Activated naive CD8-positive, alpha-beta T cell treated with anti-CD3 and anti-CD28 coated beads, Interleukin-2, amount 50 U/mL, for 24 hours (primary cell): ENCODE measurements around the gene KAT6B.

Source experiments
- ATAC-seq: fragments of 150-1000 bp; cut with Tn5 transposase; one replicate; pipeline ENCODE4 v1.10.0; 2021
- DNase-seq: peaks from one replicate; pipeline ENCODE4 v3.0.0; 2021
- H3K27ac Mint-ChIP-seq: one replicate; pipeline ENCODE4 v1.8.0; 2021; ENCODE audit warnings: mild to moderate bottlenecking, mixed read lengths
- H3K27me3 Mint-ChIP-seq: one replicate; pipeline ENCODE4 v1.8.0; 2021; ENCODE audit warnings: mixed read lengths
- H3K36me3 Mint-ChIP-seq: one replicate; pipeline ENCODE4 v1.8.0; 2021; ENCODE audit warnings: low read depth, mixed read lengths
- H3K4me1 Mint-ChIP-seq: one replicate; pipeline ENCODE4 v1.8.0; 2021; ENCODE audit warnings: mixed read lengths
- H3K4me3 Mint-ChIP-seq: one replicate; pipeline ENCODE4 v1.8.0; 2021; ENCODE audit warnings: mild to moderate bottlenecking, moderate library complexity, mixed read lengths
- H3K9me3 Mint-ChIP-seq: one replicate; pipeline ENCODE4 v1.8.0; 2021; ENCODE audit warnings: mixed read lengths

KAT6B gene

GRCh38 chr10:75010373-75010772, 184.0 kb downstream of the KAT6B start:
- peaks cover 6% of the 10 kb centered on the region for H3K36me3 Mint-ChIP-seq
- H3K27ac Mint-ChIP-seq = no peak overlapping the region
- ATAC-seq (no peak), DNase-seq (no peak)
- no peaks in the 10 kb centered on the region for H3K27me3 Mint-ChIP-seq
- no peak overlapping the region for H3K4me3 Mint-ChIP-seq
- H3K4me1 Mint-ChIP-seq = peaks cover 61% of the 10 kb centered on the region
- H3K9me3 Mint-ChIP-seq = no peaks in the 10 kb centered on the region

- no peaks in the 10 kb centered on the region for H3K27me3 Mint-ChIP-seq
- peaks cover 6% of the 10 kb centered on the region for H3K36me3 Mint-ChIP-seq
- DNase-seq (no peak), ATAC-seq (no peak)
- no peak overlapping the region for H3K4me3 Mint-ChIP-seq
- no peaks in the 10 kb centered on the region for H3K9me3 Mint-ChIP-seq
- peaks cover 66% of the 10 kb centered on the region for H3K4me1 Mint-ChIP-seq
- no peak overlapping the region for H3K27ac Mint-ChIP-seq
Observed at GRCh38 chr10:75011221-75011620, 184.8 kb downstream of the KAT6B start.

GRCh38 chr10:75012471-75012870, 186.1 kb downstream of the KAT6B start:
- Mint-ChIP-seq H3K4me3 (no peak overlapping the region), H3K27ac (peak overlapping the region; percentile 85), H3K36me3 (peaks cover 4% of the 10 kb centered on the region), H3K27me3 (no peaks in the 10 kb centered on the region), H3K9me3 (no peaks in the 10 kb centered on the region), H3K4me1 (peaks cover 61% of the 10 kb centered on the region)
- DNase-seq (no peak), ATAC-seq (no peak)

- Mint-ChIP-seq H3K4me3 (no peak overlapping the region), H3K27me3 (no peaks in the 10 kb centered on the region), H3K9me3 (no peaks in the 10 kb centered on the region), H3K27ac (peak overlapping the region; percentile 85), H3K36me3 (peaks cover 4% of the 10 kb centered on the region), H3K4me1 (peaks cover 55% of the 10 kb centered on the region)
- ATAC-seq (peak; percentile 53), DNase-seq (no peak)
Observed at GRCh38 chr10:75013007-75013406, 186.6 kb downstream of the KAT6B start.

GRCh38 chr10:75013522-75013921, 187.1 kb downstream of the KAT6B start:
- Mint-ChIP-seq H3K9me3 (no peaks in the 10 kb centered on the region), H3K27me3 (no peaks in the 10 kb centered on the region), H3K4me3 (peak overlapping the region; percentile 75), H3K27ac (peak overlapping the region; percentile 85), H3K36me3 (peaks cover 4% of the 10 kb centered on the region), H3K4me1 (peaks cover 51% of the 10 kb centered on the region)
- ATAC-seq (peak; percentile 8), DNase-seq (no peak)

- H3K4me1 Mint-ChIP-seq = peaks cover 47% of the 10 kb centered on the region
- H3K27me3 Mint-ChIP-seq = no peaks in the 10 kb centered on the region
- no peaks in the 10 kb centered on the region for H3K9me3 Mint-ChIP-seq
- DNase-seq (no peak), ATAC-seq (no peak)
- no peak overlapping the region for H3K4me3 Mint-ChIP-seq
- H3K36me3 Mint-ChIP-seq = peaks cover 4% of the 10 kb centered on the region
- peak overlapping the region; percentile 35 for H3K27ac Mint-ChIP-seq
Observed at GRCh38 chr10:75014516-75015230, 188.3 kb downstream of the KAT6B start.

GRCh38 chr10:75015442-75015841, 189.0 kb downstream of the KAT6B start:
- H3K36me3 Mint-ChIP-seq = peaks cover 5% of the 10 kb centered on the region
- no peak overlapping the region for H3K27ac Mint-ChIP-seq
- no peaks in the 10 kb centered on the region for H3K27me3 Mint-ChIP-seq
- H3K4me3 Mint-ChIP-seq = no peak overlapping the region
- ATAC-seq (no peak), DNase-seq (no peak)
- no peaks in the 10 kb centered on the region for H3K9me3 Mint-ChIP-seq
- peaks cover 47% of the 10 kb centered on the region for H3K4me1 Mint-ChIP-seq

GRCh38 chr10:75016325-75016724, 189.9 kb downstream of the KAT6B start:
- no peak for DNase-seq
- H3K36me3 Mint-ChIP-seq = peaks cover 5% of the 10 kb centered on the region

GRCh38 chr10:75018251-75018650, 191.9 kb downstream of the KAT6B start:
- H3K27me3 Mint-ChIP-seq = no peaks in the 10 kb centered on the region
- peaks cover 37% of the 10 kb centered on the region for H3K4me1 Mint-ChIP-seq
- H3K36me3 Mint-ChIP-seq = peaks cover 5% of the 10 kb centered on the region
- ATAC-seq (no peak), DNase-seq (no peak)
- no peak overlapping the region for H3K4me3 Mint-ChIP-seq
- H3K9me3 Mint-ChIP-seq = no peaks in the 10 kb centered on the region
- peak overlapping the region; percentile 6 for H3K27ac Mint-ChIP-seq

More at GRCh38 chr10:75016325-75016724, 189.9 kb downstream of the KAT6B start:
- Mint-ChIP-seq H3K4me3 (no peak overlapping the region), H3K27me3 (no peaks in the 10 kb centered on the region), H3K4me1 (peaks cover 45% of the 10 kb centered on the region), H3K27ac (no peak overlapping the region), H3K9me3 (no peaks in the 10 kb centered on the region)
- ATAC-seq = no peak

GRCh38 chr10:75018686-75019307, 192.4 kb downstream of the KAT6B start:
- DNase-seq = no peak
- H3K36me3 Mint-ChIP-seq = peaks cover 5% of the 10 kb centered on the region
- peaks cover 32% of the 10 kb centered on the region for H3K4me1 Mint-ChIP-seq
- peak overlapping the region; percentile 6 for H3K27ac Mint-ChIP-seq
- no peak overlapping the region for H3K4me3 Mint-ChIP-seq
- H3K27me3 Mint-ChIP-seq = no peaks in the 10 kb centered on the region
- no peaks in the 10 kb centered on the region for H3K9me3 Mint-ChIP-seq
- ATAC-seq = no peak

- Mint-ChIP-seq H3K36me3 (peaks cover 5% of the 10 kb centered on the region), H3K27me3 (no peaks in the 10 kb centered on the region), H3K4me1 (peaks cover 27% of the 10 kb centered on the region), H3K9me3 (no peaks in the 10 kb centered on the region), H3K27ac (no peak overlapping the region), H3K4me3 (no peak overlapping the region)
- no peak for ATAC-seq
- no peak for DNase-seq
Observed at GRCh38 chr10:75019370-75019769, 193.0 kb downstream of the KAT6B start.

- Mint-ChIP-seq H3K4me1 (peaks cover 20% of the 10 kb centered on the region), H3K36me3 (peaks cover 9% of the 10 kb centered on the region), H3K4me3 (no peak overlapping the region), H3K27me3 (no peaks in the 10 kb centered on the region), H3K27ac (no peak overlapping the region), H3K9me3 (no peaks in the 10 kb centered on the region)
- DNase-seq (no peak), ATAC-seq (no peak)
Observed at GRCh38 chr10:75020168-75020567, 193.8 kb downstream of the KAT6B start.

GRCh38 chr10:75021379-75022249, 195.2 kb downstream of the KAT6B start:
- H3K36me3 Mint-ChIP-seq = peaks cover 11% of the 10 kb centered on the region
- H3K4me1 Mint-ChIP-seq = peaks cover 12% of the 10 kb centered on the region
- no peak for DNase-seq
- H3K27ac Mint-ChIP-seq = no peak overlapping the region
- no peak overlapping the region for H3K4me3 Mint-ChIP-seq
- no peaks in the 10 kb centered on the region for H3K9me3 Mint-ChIP-seq
- H3K27me3 Mint-ChIP-seq = no peaks in the 10 kb centered on the region
- ATAC-seq = no peak

GRCh38 chr10:75023074-75023473, 196.7 kb downstream of the KAT6B start:
- peak overlapping the region; percentile 22 for H3K27ac Mint-ChIP-seq
- peaks cover 11% of the 10 kb centered on the region for H3K36me3 Mint-ChIP-seq
- H3K9me3 Mint-ChIP-seq = no peaks in the 10 kb centered on the region
- H3K4me1 Mint-ChIP-seq = peaks cover 12% of the 10 kb centered on the region
- no peaks in the 10 kb centered on the region for H3K27me3 Mint-ChIP-seq
- no peak overlapping the region for H3K4me3 Mint-ChIP-seq
- DNase-seq (no peak), ATAC-seq (no peak)
